GM10266 (cell line): Measurements from ENCODE around the gene PRXL2A.
A peak's percentile ranks its signal among the peaks of the same experiment; 100 is the strongest.

Source experiments
- DNase-seq: peaks from one replicate; pipeline ENCODE4 v3.0.0; 2012; ENCODE audit errors: extremely low spot score
- TF ChIP-seq, protein P1 (sequence below): IDR thresholded peaks from 2 replicates; pipeline ENCODE4 v1.5.1; 2012; ENCODE audit warnings: mild to moderate bottlenecking, low read depth; ENCODE audit not compliant: control insufficient read depth, insufficient read depth; ENCODE audit errors: missing control alignments

PRXL2A gene

DNA sequence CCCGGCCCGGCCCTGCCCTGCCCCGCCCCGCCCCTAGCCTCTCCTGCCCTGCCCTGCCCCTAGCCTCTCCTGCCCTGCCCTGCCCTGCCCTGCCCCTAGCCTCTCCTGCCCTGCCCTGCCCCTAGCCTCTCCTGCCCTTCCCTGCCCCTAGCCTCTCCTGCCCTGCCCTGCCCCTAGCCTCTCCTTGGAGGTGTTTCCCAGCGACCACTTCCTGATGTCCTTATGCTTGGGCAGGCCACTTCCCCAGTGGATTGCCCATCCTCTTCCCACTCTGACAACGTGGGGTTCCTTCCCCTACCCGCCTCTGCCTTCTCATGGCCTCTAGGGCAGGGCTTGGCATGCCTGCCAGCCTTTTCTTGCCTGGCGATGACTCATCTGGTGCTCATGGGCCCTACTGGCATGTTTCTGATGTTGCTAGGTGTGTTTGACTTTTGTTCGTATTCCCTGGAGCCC, 21.2 kb downstream of the PRXL2A start:
- no peak for DNase-seq
- TF ChIP-seq, protein P1, sequence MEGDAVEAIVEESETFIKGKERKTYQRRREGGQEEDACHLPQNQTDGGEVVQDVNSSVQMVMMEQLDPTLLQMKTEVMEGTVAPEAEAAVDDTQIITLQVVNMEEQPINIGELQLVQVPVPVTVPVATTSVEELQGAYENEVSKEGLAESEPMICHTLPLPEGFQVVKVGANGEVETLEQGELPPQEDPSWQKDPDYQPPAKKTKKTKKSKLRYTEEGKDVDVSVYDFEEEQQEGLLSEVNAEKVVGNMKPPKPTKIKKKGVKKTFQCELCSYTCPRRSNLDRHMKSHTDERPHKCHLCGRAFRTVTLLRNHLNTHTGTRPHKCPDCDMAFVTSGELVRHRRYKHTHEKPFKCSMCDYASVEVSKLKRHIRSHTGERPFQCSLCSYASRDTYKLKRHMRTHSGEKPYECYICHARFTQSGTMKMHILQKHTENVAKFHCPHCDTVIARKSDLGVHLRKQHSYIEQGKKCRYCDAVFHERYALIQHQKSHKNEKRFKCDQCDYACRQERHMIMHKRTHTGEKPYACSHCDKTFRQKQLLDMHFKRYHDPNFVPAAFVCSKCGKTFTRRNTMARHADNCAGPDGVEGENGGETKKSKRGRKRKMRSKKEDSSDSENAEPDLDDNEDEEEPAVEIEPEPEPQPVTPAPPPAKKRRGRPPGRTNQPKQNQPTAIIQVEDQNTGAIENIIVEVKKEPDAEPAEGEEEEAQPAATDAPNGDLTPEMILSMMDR = no peak

DNA sequence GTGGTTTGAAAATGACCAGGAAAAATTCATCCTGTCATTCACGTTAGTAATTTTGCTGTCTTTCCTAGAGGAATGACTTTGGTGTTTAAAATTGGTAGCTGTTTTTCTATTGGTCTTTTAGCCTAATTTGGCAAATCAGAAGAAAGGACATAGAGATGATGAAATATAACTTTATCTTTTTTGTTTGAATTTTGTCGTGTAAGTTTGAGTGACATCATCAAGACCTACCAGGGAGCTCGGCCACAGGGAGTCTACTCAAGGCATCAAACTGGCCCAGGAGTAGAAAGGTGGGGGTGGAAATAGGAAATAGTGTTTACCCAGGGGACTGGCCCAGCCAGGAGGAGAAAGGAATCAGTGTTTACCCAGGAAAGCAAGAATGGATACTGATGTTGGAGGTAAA, 24.8 kb downstream of the PRXL2A start:
- no peak for DNase-seq
- TF ChIP-seq, protein P1 = no peak

DNA sequence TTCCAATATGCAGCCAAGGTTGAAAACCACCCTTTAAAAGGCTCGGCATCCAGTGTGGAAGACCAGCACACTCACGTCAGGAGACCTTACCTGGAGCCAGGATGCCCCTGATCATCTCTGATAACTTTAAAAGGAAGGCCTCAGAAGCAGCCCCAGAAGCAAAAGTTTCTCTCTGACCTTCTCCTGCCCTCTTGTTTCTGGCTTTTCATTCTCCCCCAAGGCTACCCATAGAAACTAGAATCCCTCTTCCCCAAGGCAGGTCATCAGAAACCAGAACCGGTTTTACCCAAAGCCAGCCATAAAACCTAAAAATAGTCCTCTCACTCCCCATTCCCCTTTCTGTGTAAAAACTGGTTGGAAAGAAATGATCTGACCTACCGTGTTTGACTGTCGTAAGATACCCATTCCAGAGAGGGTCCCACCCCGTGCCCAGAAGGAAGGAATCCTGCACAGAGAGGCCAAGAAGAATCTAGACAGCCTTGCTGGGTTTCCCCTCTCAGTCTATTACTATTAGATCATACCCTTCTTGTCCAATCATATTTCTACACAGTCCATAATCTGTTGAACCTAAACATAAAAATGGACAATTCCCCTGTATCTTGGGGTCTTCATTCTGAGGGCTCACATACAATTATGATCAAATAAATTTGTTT, 28.2 kb downstream of the PRXL2A start:
- DNase-seq = no peak
- TF ChIP-seq, protein P1 = no peak

DNA sequence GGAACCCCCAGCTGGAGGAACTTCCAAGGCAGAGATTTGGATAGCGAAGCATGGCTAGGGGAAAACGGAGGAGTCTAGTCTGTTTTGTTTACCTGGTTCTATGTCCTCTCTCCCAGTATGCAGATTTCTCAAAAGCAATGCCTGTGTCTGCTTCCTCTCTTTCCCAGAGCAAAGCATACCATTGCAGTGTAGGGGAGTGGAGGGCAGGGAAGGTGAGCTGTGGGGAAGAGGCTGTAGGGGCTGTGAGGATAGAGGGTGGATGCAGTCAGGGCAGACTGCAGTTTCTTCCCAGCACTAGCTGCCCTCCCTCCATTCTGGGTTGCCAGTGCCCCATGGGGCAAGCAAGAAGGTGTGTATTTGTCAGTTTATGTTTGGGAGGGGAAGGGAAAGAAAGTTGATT, 28.9 kb downstream of the PRXL2A start:
- DNase-seq = no peak
- TF ChIP-seq, protein P1 = no peak

DNA sequence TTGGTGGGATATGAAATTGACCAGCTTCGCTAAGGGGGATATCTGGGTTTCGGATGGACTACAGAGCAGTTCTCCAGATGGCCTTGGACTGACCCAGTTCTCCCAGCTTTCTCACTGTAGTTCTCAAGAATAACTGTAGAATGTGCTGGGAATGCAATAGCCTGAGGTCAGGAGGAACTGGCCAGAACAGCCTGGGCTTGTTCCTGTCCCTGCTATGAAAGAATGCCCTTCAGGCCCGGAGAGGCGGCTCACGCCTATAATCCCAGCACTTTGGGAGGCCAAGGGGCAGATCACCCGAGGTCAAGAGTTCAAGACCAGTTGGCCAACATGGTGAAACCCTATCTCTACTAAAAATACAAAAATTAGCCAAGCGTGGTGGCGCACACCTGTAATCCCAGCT, 33.5 kb downstream of the PRXL2A start:
- no peak for DNase-seq
- TF ChIP-seq, protein P1 = no peak

DNA sequence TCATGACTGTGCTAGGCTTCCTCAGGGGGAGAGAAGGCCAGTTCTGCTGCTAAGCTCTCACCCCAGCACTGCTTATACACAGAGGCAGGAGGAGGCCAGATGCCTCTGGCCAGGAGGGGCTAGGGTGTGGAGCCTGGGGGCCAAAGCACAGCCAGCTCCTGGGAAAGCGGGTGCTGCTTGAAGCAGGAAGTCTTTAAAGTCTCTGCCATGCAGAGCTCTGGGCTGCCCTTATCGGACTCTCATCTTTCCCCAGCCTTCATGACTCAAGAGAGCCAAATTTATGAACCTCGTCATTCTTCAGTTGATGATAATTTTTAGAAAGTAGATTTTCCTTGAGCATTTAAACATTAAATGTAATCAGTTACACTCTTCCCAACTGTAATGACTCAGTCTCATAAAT, 34.5 kb downstream of the PRXL2A start:
- TF ChIP-seq, protein P1 = no peak
- no peak for DNase-seq

DNA sequence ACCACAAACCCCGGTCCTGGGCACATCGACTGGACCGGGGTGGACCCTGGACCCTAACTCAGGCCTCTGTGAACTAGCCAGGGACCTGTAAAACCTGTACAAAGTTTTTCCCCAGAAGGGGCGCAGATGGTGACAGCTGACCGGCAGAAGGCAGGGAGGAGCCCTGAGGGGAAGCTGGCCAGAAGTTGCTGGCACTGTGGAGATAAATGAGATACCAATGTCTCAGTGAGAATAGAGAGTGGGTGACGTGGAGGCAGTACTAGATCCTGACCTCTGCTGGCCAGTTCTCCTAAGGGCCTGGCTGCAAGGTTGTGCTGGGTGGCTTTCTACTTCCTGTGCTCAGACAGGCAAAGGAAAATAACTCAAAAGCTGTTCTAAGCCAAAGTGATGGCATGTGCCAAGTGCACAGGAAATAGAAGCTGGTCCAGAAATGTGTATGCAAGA, 35.2 kb downstream of the PRXL2A start:
- DNase-seq = peak; percentile 47
- TF ChIP-seq, protein P1 = peak; percentile 51
